Spinal cord (tissue), 10 donors: ENCODE measurements around the gene CAB39. TPM values are rescaled to one million over a fixed set of nuclear protein-coding genes. Genes with fewer than 3 reads are reported as not detected.

Source experiments
- DNase-seq, 6 donors: peaks; one replicate each; pipeline versions ENCODE4 v3.0.0 to v3.0.0-alpha.2; 2013 to 2015; ENCODE audit warnings: low spot score in 6 of 6, low read depth in 4 of 6
- H3K27ac ChIP-seq: one replicate; pipeline ENCODE4 v1.5.1; 2013; ENCODE audit warnings: low read depth, low read length, control low read depth
- H3K27me3 ChIP-seq: one replicate; pipeline ENCODE4 v1.6.1; 2013; ENCODE audit warnings: low read length; ENCODE audit not compliant: control insufficient read depth, insufficient read depth
- H3K36me3 ChIP-seq: one replicate; pipeline ENCODE4 v1.6.1; 2013; ENCODE audit warnings: low read length; ENCODE audit not compliant: control insufficient read depth, insufficient read depth
- H3K4me1 ChIP-seq: one replicate; pipeline ENCODE4 v1.6.1; 2013; ENCODE audit warnings: low read length; ENCODE audit not compliant: control insufficient read depth, insufficient read depth
- H3K4me3 ChIP-seq: one replicate; pipeline ENCODE4 v1.5.1; 2013; ENCODE audit warnings: low read depth, low read length, control low read depth
- H3K9me3 ChIP-seq: one replicate; pipeline ENCODE4 v1.6.1; 2013; ENCODE audit warnings: low read length; ENCODE audit not compliant: control insufficient read depth, insufficient read depth
- WGBS: methylation state at CpG from one replicate; pipeline ENCODE4 v1.1.5; 2013; ENCODE audit warnings: missing lambda C conversion rate; ENCODE audit not compliant: insufficient coverage; 5-methylcytosine and 5-hydroxymethylcytosine counted together
- polyA plus RNA-seq, 2 donors: library from polyadenylated mRNA; unstranded; fragments of 120-200 nt; gene quantifications; one replicate each; pipeline ENCODE4 v1.2.1, GENCODE V29; 2013; ENCODE audit not compliant: insufficient read length in 2 of 2
- total RNA-seq, 2 donors: library from RNA; depleted of rRNA in 1 of 2; stranded (reverse); fragments of 120-200 nt in 1 of 2; fragments of >200 nt in 1 of 2; gene quantifications; one replicate each; pipeline versions ENCODE4 v1.2.3 to v1.2.4, GENCODE V29; 2013 to 2014
- donor health status: healthy.

Gene CAB39
- total and polyA plus RNA-seq, 4 donors, result 65.4 to 119 (median 86.1) TPM

DNA sequence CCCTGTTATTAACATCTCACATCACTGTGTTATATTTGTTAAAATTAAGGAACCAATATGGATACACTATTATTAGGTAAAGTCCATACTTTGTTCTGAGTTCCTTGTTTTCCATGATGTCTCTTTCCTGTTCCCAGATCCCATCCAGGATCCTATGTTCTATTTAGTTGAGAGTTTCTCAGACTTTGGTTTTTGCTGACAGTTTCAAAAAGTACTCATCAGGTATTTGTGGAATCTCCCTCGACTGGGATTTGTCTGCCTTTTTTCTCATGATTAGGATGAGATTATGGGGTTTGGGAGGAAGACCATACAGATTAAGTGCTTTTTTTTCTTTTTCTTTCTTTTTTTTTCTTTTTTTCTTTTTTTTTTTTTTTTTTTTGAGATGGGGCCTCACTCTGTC lies 112.7 kb downstream of the CAB39 start:
- no peak overlapping the region for H3K27ac ChIP-seq
- no CpG with 5 or more reads among the region's 1 CpG for WGBS
- no peak overlapping the region for H3K4me3 ChIP-seq
- peaks cover 9% of the 10 kb centered on the region for H3K36me3 ChIP-seq
- peaks cover 16% of the 10 kb centered on the region for H3K27me3 ChIP-seq
- DNase-seq, result no peak
- no peaks in the 10 kb centered on the region for H3K9me3 ChIP-seq
- H3K4me1 ChIP-seq, result peaks cover 20% of the 10 kb centered on the region

- Histone ChIP-seq H3K9me3 (no peaks in the 10 kb centered on the region), H3K27me3 (peaks cover 16% of the 10 kb centered on the region), H3K4me3 (no peak overlapping the region), H3K36me3 (no peaks in the 10 kb centered on the region), H3K4me1 (peaks cover 20% of the 10 kb centered on the region), H3K27ac (no peak overlapping the region)
- WGBS, result 30% methylated on average over 36 of the region's 36 CpGs
- no peak for DNase-seq
Observed at GRCh38 chr2:230827774-230828271, 115.2 kb downstream of the CAB39 start.

DNA sequence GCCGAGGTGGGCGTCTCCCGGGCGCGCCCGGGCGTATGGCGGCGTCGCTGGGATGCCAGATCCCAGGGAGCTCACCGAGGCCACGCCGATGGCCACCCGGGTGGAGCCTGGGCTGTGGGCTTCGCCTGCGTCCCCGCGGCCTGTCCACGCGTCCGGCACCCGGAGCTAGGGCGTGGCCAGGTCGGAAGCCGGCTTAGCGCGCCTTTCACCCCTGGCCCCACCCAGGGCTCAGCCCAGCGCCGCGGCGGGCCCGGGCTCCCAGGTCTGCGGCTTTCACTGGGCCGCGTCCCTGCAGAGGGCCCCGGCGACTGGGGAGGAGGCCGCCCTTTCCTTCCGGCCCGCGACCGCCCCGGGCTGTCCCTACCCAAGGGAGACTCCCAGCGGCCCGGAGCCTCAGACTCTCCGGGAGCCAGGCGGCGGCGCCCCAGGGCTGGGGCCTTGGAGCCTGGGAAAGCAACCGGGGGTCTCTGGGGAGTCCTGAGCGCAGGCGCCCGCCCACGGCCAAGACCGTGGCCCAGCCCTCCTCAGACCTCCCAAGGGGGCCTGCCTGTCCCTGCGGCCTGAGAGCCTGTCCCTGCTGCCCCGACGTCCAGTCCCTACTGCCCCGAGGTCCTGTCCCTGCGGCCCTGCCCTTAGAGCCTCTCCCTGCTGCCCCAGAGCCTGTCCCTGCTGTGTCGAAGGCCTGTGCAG lies 115.8 kb downstream of the CAB39 start:
- Histone ChIP-seq H3K4me1 (peaks cover 20% of the 10 kb centered on the region), H3K27me3 (peaks cover 16% of the 10 kb centered on the region), H3K4me3 (no peak overlapping the region), H3K36me3 (no peaks in the 10 kb centered on the region), H3K27ac (no peak overlapping the region), H3K9me3 (no peaks in the 10 kb centered on the region)
- 15% methylated on average over 61 of the region's 61 CpGs for WGBS
- DNase-seq, result no peak

DNA sequence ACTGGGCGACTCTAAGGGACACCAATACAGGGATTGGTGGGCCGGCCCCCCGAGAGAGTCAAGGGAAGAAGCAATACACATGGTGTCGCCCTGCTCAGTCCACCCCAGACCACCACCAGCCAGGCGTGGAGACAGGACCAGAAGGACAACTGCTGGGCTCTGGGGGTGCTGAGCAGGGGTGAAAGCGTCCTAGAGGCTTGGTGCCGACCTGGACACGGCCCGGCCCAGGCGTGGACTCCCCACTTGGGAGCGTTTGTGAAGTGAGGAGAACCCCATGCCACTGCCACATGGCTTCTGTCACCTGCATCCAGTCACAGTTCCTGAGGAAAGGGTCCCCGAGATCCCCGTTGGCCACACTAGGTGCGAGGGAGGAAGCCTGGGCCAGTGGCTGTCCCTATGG lies 116.7 kb downstream of the CAB39 start:
- Histone ChIP-seq H3K4me1 (peaks cover 15% of the 10 kb centered on the region), H3K27ac (no peak overlapping the region)
- WGBS, result 95% methylated on average over 10 of the region's 14 CpGs

DNA sequence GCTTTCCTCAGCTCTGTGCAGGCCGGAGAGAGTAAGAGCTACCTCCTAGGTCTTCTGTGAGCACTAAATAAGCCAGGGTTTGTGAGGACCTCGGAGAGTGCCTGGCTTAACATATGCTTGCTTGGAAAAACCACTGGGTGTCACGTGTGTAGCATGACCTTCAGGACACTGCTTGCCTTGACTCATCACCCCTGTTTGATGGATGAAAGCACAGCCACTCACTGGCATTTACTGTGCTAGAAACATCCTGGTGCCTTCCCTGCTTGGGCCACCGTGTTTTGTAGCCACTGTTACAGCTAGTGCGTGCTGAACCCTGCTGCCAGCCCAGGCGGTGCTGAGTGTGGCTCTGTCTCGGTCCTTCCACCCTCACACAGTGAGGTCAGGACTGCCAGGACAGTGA lies 117.3 kb downstream of the CAB39 start:
- Histone ChIP-seq H3K4me3 (no peak overlapping the region), H3K27me3 (peaks cover 16% of the 10 kb centered on the region), H3K27ac (no peak overlapping the region), H3K4me1 (peaks cover 11% of the 10 kb centered on the region), H3K36me3 (no peaks in the 10 kb centered on the region), H3K9me3 (no peaks in the 10 kb centered on the region)
- 85% methylated on average over 7 of the region's 7 CpGs for WGBS
- no peak for DNase-seq

More for the DNA sequence above, 116.7 kb downstream of the CAB39 start:
- H3K9me3 ChIP-seq, result no peaks in the 10 kb centered on the region
- no peak overlapping the region for H3K4me3 ChIP-seq
- no peak for DNase-seq
- H3K27me3 ChIP-seq, result peaks cover 16% of the 10 kb centered on the region
- H3K36me3 ChIP-seq, result no peaks in the 10 kb centered on the region

- WGBS, result 92% methylated on average over 3 of the region's 7 CpGs
- Histone ChIP-seq H3K27ac (no peak overlapping the region), H3K4me3 (no peak overlapping the region)
Observed at GRCh38 chr2:230830428-230830827, 117.8 kb downstream of the CAB39 start.

GRCh38 chr2:230840301-230840700 lies 127.7 kb downstream of the CAB39 start:
- H3K4me1 ChIP-seq, result no peaks in the 10 kb centered on the region
- no peak overlapping the region for H3K4me3 ChIP-seq
- no peaks in the 10 kb centered on the region for H3K36me3 ChIP-seq
- no peaks in the 10 kb centered on the region for H3K27me3 ChIP-seq
- H3K27ac ChIP-seq, result no peak overlapping the region
- H3K9me3 ChIP-seq, result no peaks in the 10 kb centered on the region
- no peak for DNase-seq
- WGBS, result no CpG with 5 or more reads among the region's 2 CpGs

More at GRCh38 chr2:230830428-230830827, 117.8 kb downstream of the CAB39 start:
- no peak for DNase-seq
- peaks cover 11% of the 10 kb centered on the region for H3K4me1 ChIP-seq
- H3K9me3 ChIP-seq, result no peaks in the 10 kb centered on the region
- no peaks in the 10 kb centered on the region for H3K36me3 ChIP-seq
- peaks cover 16% of the 10 kb centered on the region for H3K27me3 ChIP-seq

DNA sequence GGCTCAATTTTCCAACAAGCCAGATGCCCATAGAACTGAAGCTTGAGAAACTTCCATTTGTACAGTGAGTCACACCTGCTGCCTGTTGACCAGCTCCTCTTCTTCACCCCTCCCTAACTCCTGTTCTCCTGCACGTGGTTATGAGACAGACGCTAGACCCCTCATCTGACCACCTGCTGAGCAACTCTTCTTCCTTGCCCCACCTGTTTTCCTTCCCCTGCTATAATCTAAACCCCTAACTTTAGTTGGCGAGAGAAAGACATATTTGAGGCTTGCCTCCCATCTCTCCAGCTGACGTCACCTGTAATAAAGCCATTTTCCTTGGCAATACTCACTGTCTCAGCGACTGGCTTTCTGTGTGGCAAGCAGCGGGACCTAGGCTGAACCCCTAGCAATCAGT lies 129.8 kb downstream of the CAB39 start:
- H3K27me3 ChIP-seq, result no peaks in the 10 kb centered on the region
- WGBS, result 81% methylated on average over 6 of the region's 6 CpGs
- H3K9me3 ChIP-seq, result no peaks in the 10 kb centered on the region
- no peaks in the 10 kb centered on the region for H3K4me1 ChIP-seq
- no peak overlapping the region for H3K4me3 ChIP-seq
- no peaks in the 10 kb centered on the region for H3K36me3 ChIP-seq
- no peak for DNase-seq
- no peak overlapping the region for H3K27ac ChIP-seq

- peaks cover 5% of the 10 kb centered on the region for H3K4me1 ChIP-seq
- no peak overlapping the region for H3K27ac ChIP-seq
- DNase-seq, result no peak
- no peaks in the 10 kb centered on the region for H3K27me3 ChIP-seq
- WGBS, result no CpG with 5 or more reads among the region's 4 CpGs
- H3K36me3 ChIP-seq, result no peaks in the 10 kb centered on the region
- no peaks in the 10 kb centered on the region for H3K9me3 ChIP-seq
- no peak overlapping the region for H3K4me3 ChIP-seq
Observed at GRCh38 chr2:230843132-230843531, 130.5 kb downstream of the CAB39 start.

- H3K9me3 ChIP-seq, result no peaks in the 10 kb centered on the region
- no peaks in the 10 kb centered on the region for H3K27me3 ChIP-seq
- no peak for DNase-seq
- no peak overlapping the region for H3K27ac ChIP-seq
- no peaks in the 10 kb centered on the region for H3K36me3 ChIP-seq
- peaks cover 6% of the 10 kb centered on the region for H3K4me1 ChIP-seq
- no peak overlapping the region for H3K4me3 ChIP-seq
- no CpG with 5 or more reads among the region's 6 CpGs for WGBS
Observed at GRCh38 chr2:230846360-230846759, 133.7 kb downstream of the CAB39 start.
